Lung (tissue), 12 donors: ENCODE results near the gene SLC14A1. TPM values are rescaled to one million over a fixed set of nuclear protein-coding genes. Genes with fewer than 3 reads are reported as not detected.

ENCODE experiments used
- ATAC-seq: fragments of 200-7000 bp; cut with Tn5 transposase; one replicate; pipeline ENCODE4 v1.9.1; 2020; ENCODE audit warnings: moderate number of reproducible peaks; ENCODE audit not compliant: insufficient read depth, low FRiP score
- DNase-seq, 3 donors: peaks; one replicate each; pipeline ENCODE4 v3.0.0-alpha.2; 2013 to 2017
- H3K27ac ChIP-seq, 2 donors: one replicate each; pipeline ENCODE4 v1.5.1; 2013; ENCODE audit warnings: mild to moderate bottlenecking in 2 of 2, moderate library complexity in 2 of 2, control low read depth in 1 of 2, inconsistent platforms in 1 of 2, low read depth in 1 of 2, low read length in 1 of 2
- H3K27me3 ChIP-seq, 3 donors: one replicate each; pipeline ENCODE4 v1.5.1; 2013; ENCODE audit warnings: low read length in 2 of 3; ENCODE audit not compliant: control insufficient read depth in 3 of 3, insufficient read depth in 3 of 3
- H3K36me3 ChIP-seq, 4 donors: one replicate each; pipeline ENCODE4 v1.5.1; 2013; ENCODE audit warnings: low read length in 4 of 4, mild to moderate bottlenecking in 1 of 4, moderate library complexity in 1 of 4; ENCODE audit not compliant: control insufficient read depth in 4 of 4, insufficient read depth in 4 of 4
- H3K4me1 ChIP-seq, 5 donors: one replicate each; pipeline ENCODE4 v1.5.1; 2013; ENCODE audit warnings: low read length in 5 of 5, mild to moderate bottlenecking in 2 of 5, moderate library complexity in 1 of 5; ENCODE audit not compliant: control insufficient read depth in 5 of 5, insufficient read depth in 5 of 5
- H3K4me3 ChIP-seq: one replicate; pipeline ENCODE4 v1.5.1; 2013; ENCODE audit warnings: mild to moderate bottlenecking, control low read depth, moderate library complexity
- H3K9ac ChIP-seq, 2 donors: one replicate each; pipeline ENCODE4 v1.5.1; 2013; ENCODE audit warnings: low read length in 2 of 2, control low read depth in 1 of 2; ENCODE audit not compliant: insufficient read depth in 1 of 2
- H3K9me3 ChIP-seq, 4 donors: one replicate each; pipeline ENCODE4 v1.5.1; 2013; ENCODE audit warnings: low read length in 3 of 4, mild to moderate bottlenecking in 1 of 4, moderate library complexity in 1 of 4; ENCODE audit not compliant: control insufficient read depth in 4 of 4, insufficient read depth in 3 of 4
- CTCF ChIP-seq: IDR thresholded peaks from 2 replicates; pipeline ENCODE4 v1.5.1; 2012; ENCODE audit warnings: mild to moderate bottlenecking; ENCODE audit errors: control extremely low read depth, extremely low read depth
- WGBS, 2 donors: extraction: QIAGEN DNeasy Blood & Tissue Kit; methylation state at CpG; one replicate each; pipeline ENCODE4 v1.1.7; 2013; 5-methylcytosine and 5-hydroxymethylcytosine counted together
- polyA plus RNA-seq, 2 donors: library from polyadenylated mRNA; stranded (reverse); fragments of 200-250 nt; gene quantifications; one replicate each; pipeline ENCODE4 v1.2.1, GENCODE V29; 2013
- total RNA-seq, 2 donors: library from RNA; depleted of rRNA in 1 of 2; stranded (reverse); fragments of >200 nt in 1 of 2; gene quantifications; one replicate each; pipeline ENCODE4 v1.2.1, GENCODE V29; 2014 to 2021
- donor health status: control.
- donor health status: control.
- donor health status: Bipolar disorder and iron deficiency.
- donor health status: healthy.
- donor health status: DM: yes; HTN: yes; CAD: no.

Gene SLC14A1
- total and polyA plus RNA-seq, 4 donors: 0.31 to 10.5 (median 1.0) TPM

DNA sequence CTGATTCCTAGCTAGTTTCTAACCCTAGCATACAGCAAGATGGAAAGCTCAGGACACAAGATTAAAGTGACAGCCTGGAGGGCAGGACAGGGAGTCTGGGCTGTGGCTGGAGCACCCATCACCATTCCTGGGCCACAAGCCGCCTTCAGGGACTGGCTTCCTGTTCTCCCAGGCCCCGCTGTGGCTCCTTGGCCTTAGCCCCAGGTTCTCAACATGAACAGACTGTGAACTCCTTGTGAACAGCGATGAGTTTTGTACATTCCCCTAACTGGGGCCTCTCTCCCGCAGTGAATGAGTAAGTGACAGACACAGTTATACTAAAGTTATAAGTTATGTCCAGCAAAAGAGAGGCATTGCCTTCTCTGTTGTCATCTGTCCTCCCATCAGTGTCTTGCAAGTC, 35.9 kb upstream of the SLC14A1 start:
- 67 to 79% methylated on average over 4 of the region's 4 CpGs for WGBS, 2 donors
- H3K36me3 ChIP-seq: no peaks in the 10 kb centered on the region
- TF ChIP-seq CTCF: no peak
- no peak overlapping the region for H3K9ac ChIP-seq
- H3K4me3 ChIP-seq: no peak overlapping the region
- H3K27me3 ChIP-seq: no peaks in the 10 kb centered on the region
- H3K9me3 ChIP-seq: no peaks in the 10 kb centered on the region
- peak in 2 of 3 donors; percentile 26 to 51 for DNase-seq
- ATAC-seq: no peak
- no peak overlapping the region for H3K27ac ChIP-seq
- H3K4me1 ChIP-seq: peaks cover 0 to 17% (median 0%) of the 10 kb centered on the region in 5 donors

GRCh38 chr18:45688833-45689232, 35.1 kb upstream of the SLC14A1 start:
- H3K4me1 ChIP-seq: peaks cover 0 to 17% (median 0%) of the 10 kb centered on the region in 5 donors
- no peaks in the 10 kb centered on the region for H3K9me3 ChIP-seq
- no peak overlapping the region for H3K9ac ChIP-seq
- H3K36me3 ChIP-seq: no peaks in the 10 kb centered on the region
- H3K4me3 ChIP-seq: no peak overlapping the region
- WGBS, 2 donors: 68 to 78% methylated on average over 4 of the region's 4 CpGs
- H3K27me3 ChIP-seq: no peaks in the 10 kb centered on the region
- ATAC-seq (no peak), DNase-seq (no peak)
- H3K27ac ChIP-seq: no peak overlapping the region
- no peak for TF ChIP-seq CTCF

DNA sequence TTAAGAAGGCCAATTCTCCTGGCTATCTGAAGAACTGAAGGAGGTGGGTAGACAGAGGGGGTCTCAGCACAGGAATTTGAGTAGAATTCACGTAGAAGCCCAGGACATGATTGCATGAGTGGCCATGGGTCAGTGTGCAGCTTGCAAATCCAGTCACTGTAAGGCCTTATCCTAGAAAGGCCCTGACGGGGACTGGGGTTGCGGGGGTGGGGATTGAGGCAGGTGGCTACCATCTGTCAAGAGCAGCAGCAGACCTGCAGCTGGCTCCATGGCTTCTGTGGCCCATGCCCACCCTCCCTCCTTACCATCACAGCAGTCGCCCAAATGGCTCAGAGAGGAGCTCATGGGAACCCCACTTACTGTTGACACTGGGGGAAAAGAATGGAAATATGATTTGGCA, 34.6 kb upstream of the SLC14A1 start:
- Histone ChIP-seq H3K36me3 (no peaks in the 10 kb centered on the region), H3K27me3 (no peaks in the 10 kb centered on the region), H3K9ac (no peak overlapping the region), H3K4me1 (peaks cover 0 to 17% (median 0%) of the 10 kb centered on the region in 5 donors), H3K4me3 (no peak overlapping the region), H3K27ac (no peak overlapping the region), H3K9me3 (peaks cover 0 to 1% (median 0%) of the 10 kb centered on the region in 4 donors)
- TF ChIP-seq CTCF: no peak
- no peak for ATAC-seq
- no peak for DNase-seq
- WGBS, 2 donors: 77 to 94% methylated on average over 4 of the region's 4 CpGs
